Activated CD8-positive, alpha-beta memory T cell treated with anti-CD3 and anti-CD28 coated beads for 1 hour (primary cell): ENCODE results near the gene KRI1.
"Not testable (repeated sequence)": the region's sequence is repeated elsewhere in the genome, so short reads cannot be mapped to it uniquely, and the experiment has no call there.

Experiments
- DNase-seq, 2 donors: peaks; one replicate each; pipeline ENCODE4 v3.0.0-alpha.2; 2020; ENCODE audit warnings: low read depth in 1 of 2; ENCODE audit errors: extremely low read depth in 1 of 2

Gene KRI1

GRCh38 chr19:10577951-10578350 is 12.1 kb upstream of the KRI1 start:
- DNase-seq = no peak

GRCh38 chr19:10575011-10575716 is 9.4 kb upstream of the KRI1 start:
- DNase-seq = no peak

- no peak for DNase-seq
Measured at GRCh38 chr19:10574462-10574861, 8.7 kb upstream of the KRI1 start.

- DNase-seq = not testable (repeated sequence)
Measured at GRCh38 chr19:10573793-10574192, 8.0 kb upstream of the KRI1 start.

- peak; percentile 99 for DNase-seq
Measured at GRCh38 chr19:10568826-10569651, 3.2 kb upstream of the KRI1 start, which contains the start of gene CDKN2D. Gene CDKN2D, minus strand, starts transcription at chr19:10568979. Its CDS starts 326 bp downstream, at chr19:10568653.

GRCh38 chr19:10568062-10568825 is 2.4 kb upstream of the KRI1 start:
- peak in 1 of 2 donors; percentile 47 for DNase-seq

- no peak for DNase-seq
Measured at GRCh38 chr19:10567656-10568055, 1.8 kb upstream of the KRI1 start.

GRCh38 chr19:10566658-10567410 is 1.0 kb upstream of the KRI1 start:
- peak in 1 of 2 donors; percentile 33 for DNase-seq

- DNase-seq = no peak
Measured at GRCh38 chr19:10566408-10566657, 523 bp upstream of the KRI1 start.

- no peak for DNase-seq
Measured at GRCh38 chr19:10565028-10565566, 713 bp downstream of the KRI1 start.

GRCh38 chr19:10562609-10563008 is 3.2 kb downstream of the KRI1 start:
- no peak for DNase-seq

- no peak for DNase-seq
Measured at GRCh38 chr19:10560154-10560553, 5.7 kb downstream of the KRI1 start.

- no peak for DNase-seq
Measured at GRCh38 chr19:10557603-10558197, 8.1 kb downstream of the KRI1 start.

- DNase-seq = no peak
Measured at GRCh38 chr19:10555610-10555973, 10.2 kb downstream of the KRI1 start.

- DNase-seq = no peak
Measured at GRCh38 chr19:10554760-10555609, 10.8 kb downstream of the KRI1 start.

- peak in 1 of 2 donors; percentile 42 for DNase-seq
Measured at GRCh38 chr19:10553943-10554381, 11.8 kb downstream of the KRI1 start.

GRCh38 chr19:10553087-10553667 is 12.6 kb downstream of the KRI1 start:
- no peak for DNase-seq

- DNase-seq = no peak
Measured at GRCh38 chr19:10552510-10553053, 13.2 kb downstream of the KRI1 start.
